GM13977 (cell line): ENCODE measurements around the gene FGF19.

Experiments
- DNase-seq: peaks from one replicate; pipeline ENCODE4 v3.0.0; 2012; ENCODE audit warnings: low spot score
- CTCF ChIP-seq: IDR thresholded peaks from 2 replicates; pipeline ENCODE4 v1.5.1; 2012; ENCODE audit warnings: mild to moderate bottlenecking, control low read depth; ENCODE audit not compliant: insufficient read depth; ENCODE audit errors: extremely low read depth, missing control alignments
- in situ Hi-C: fragments of 300-500 bp; cut with MboI; formaldehyde crosslinking; loops from one replicate; pipeline ENCODE4 v1.12.0; 2022; ENCODE audit warnings: low sequenced_read_pairs, low pct_unique_long_range_greater_than_20kb, mixed read lengths, inconsistent platforms; ENCODE audit not compliant: unreplicated experiment

FGF19 gene

GRCh38 chr11:69703768-69704507 lies at the start of gene FGF19:
FGF19 (minus strand) TSS chr11:69704022; CDS start chr11:69703876, 146 bp downstream.
- in situ Hi-C loops = no loop called here
- peak; percentile 48 for DNase-seq
- TF ChIP-seq CTCF = no peak

GRCh38 chr11:69752890-69753289 lies 49.1 kb upstream of the FGF19 start:
- TF ChIP-seq CTCF = no peak
- in situ Hi-C loops = no loop called here
- no peak for DNase-seq

- DNase-seq = no peak
- in situ Hi-C loops = no loop called here
- no peak for TF ChIP-seq CTCF
These were observed 47.2 kb upstream of the FGF19 start for GRCh38 chr11:69750875-69751597.

GRCh38 chr11:69750108-69750850 lies 46.5 kb upstream of the FGF19 start:
- in situ Hi-C loops = no loop called here
- DNase-seq = no peak
- no peak for TF ChIP-seq CTCF

- TF ChIP-seq CTCF = no peak
- DNase-seq = no peak
- in situ Hi-C loops = no loop called here
These were observed 44.8 kb upstream of the FGF19 start for GRCh38 chr11:69748637-69749036.
